Esophagus (tissue), 2 donors: ENCODE measurements around the gene AEBP2. TPM values are rescaled to one million over a fixed set of nuclear protein-coding genes. Genes with fewer than 3 reads are reported as not detected.
A peak's percentile ranks its signal among the peaks of the same experiment; 100 is the strongest.

ENCODE experiments used
- H3K27ac ChIP-seq, 2 donors: one replicate each; pipeline ENCODE4 v1.5.1; 2013; ENCODE audit warnings: low read depth in 2 of 2, mild to moderate bottlenecking in 2 of 2, inconsistent platforms in 1 of 2, low read length in 1 of 2, moderate library complexity in 1 of 2
- H3K27me3 ChIP-seq, 2 donors: one replicate each; pipeline ENCODE4 v1.6.1; 2013; ENCODE audit warnings: low read length in 2 of 2, control low read depth in 1 of 2, mild to moderate bottlenecking in 1 of 2; ENCODE audit not compliant: insufficient read depth in 2 of 2, control insufficient read depth in 1 of 2
- H3K36me3 ChIP-seq, 2 donors: one replicate each; pipeline ENCODE4 v1.6.1; 2013; ENCODE audit warnings: low read length in 1 of 2; ENCODE audit not compliant: control insufficient read depth in 2 of 2, insufficient read depth in 2 of 2
- H3K4me1 ChIP-seq, 2 donors: one replicate each; pipeline ENCODE4 v1.6.1; 2013; ENCODE audit warnings: low read length in 1 of 2; ENCODE audit not compliant: control insufficient read depth in 2 of 2, insufficient read depth in 2 of 2
- H3K4me3 ChIP-seq, 2 donors: one replicate each; pipeline ENCODE4 v1.5.1; 2013; ENCODE audit warnings: low read length in 2 of 2, mild to moderate bottlenecking in 2 of 2, low read depth in 1 of 2, moderate library complexity in 1 of 2
- H3K9me3 ChIP-seq, 2 donors: one replicate each; pipeline ENCODE4 v1.6.1; 2013; ENCODE audit warnings: mild to moderate bottlenecking in 2 of 2, low read depth in 1 of 2, low read length in 1 of 2, moderate library complexity in 1 of 2; ENCODE audit not compliant: control insufficient read depth in 2 of 2, insufficient read depth in 1 of 2
- WGBS, 2 donors: extraction: QIAGEN DNeasy Blood & Tissue Kit; methylation state at CpG; one replicate each; pipeline ENCODE4 v1.1.7; 2013; 5-methylcytosine and 5-hydroxymethylcytosine counted together
- polyA plus RNA-seq, 2 donors: library from polyadenylated mRNA; stranded (reverse); fragments of 200-250 nt; gene quantifications; one replicate each; pipeline ENCODE4 v1.2.3, GENCODE V29; 2013
- donor health status: healthy with polysubstance abuse.
- donor health status: Bipolar disorder and iron deficiency.

The AEBP2 gene
- polyA plus RNA-seq, 2 donors = 13.6 to 14.0 TPM

DNA sequence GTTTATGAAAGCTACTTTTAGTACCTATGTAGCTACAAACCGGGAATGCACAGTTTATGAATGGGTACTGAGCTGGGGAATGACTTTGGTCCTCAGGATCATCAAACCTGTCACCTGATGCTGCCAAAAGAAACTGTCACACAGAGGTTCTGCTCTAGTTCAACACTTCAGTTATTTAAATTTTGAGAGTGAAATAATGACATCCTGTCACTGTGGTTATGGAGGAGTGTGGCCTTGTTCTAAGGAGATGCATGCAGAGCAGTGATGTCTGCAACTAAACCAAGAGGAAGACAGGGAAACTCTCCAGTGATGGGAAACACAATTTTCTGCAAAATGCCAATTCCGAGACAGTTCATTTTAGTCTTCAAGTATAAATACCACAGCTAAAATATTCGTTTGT, 4.8 kb upstream of the AEBP2 start:
- WGBS, 2 donors = 67 to 72% methylated on average over 3 of the region's 3 CpGs
- H3K27ac ChIP-seq = no peak overlapping the region
- H3K36me3 ChIP-seq = no peaks in the 10 kb centered on the region
- H3K9me3 ChIP-seq = no peaks in the 10 kb centered on the region
- H3K4me3 ChIP-seq = no peak overlapping the region
- no peaks in the 10 kb centered on the region for H3K4me1 ChIP-seq
- H3K27me3 ChIP-seq = no peaks in the 10 kb centered on the region

DNA sequence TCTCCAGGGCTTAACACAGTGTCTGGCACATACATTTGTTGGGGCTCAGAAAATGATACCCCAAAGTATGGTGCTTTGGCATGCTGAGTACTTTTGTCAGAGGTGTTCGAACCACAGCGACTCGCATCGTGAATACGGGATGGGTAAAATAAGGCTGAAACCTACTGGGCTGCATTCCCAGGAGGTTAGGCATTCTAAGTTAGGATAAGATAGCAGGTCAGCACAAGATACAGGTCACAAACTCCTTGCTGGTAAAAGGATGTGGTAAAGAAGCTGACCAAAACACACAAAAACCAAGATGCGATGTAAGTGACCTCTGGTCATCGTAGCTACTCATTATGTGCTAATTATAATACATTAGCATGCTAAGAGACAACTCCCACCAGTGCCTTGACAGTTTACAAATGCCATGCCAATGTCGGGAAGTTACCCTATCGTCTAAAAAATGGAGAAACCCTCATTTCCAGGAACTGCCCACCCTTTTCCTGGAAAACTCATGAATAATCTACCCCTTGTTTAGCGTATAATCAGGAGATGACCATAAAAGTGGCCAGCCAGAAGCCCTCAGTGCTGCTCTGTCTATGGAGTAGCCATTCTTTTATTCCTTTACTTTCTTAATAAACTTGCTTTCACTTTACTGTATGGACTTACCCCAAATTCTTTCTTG, 3.3 kb upstream of the AEBP2 start:
- 92 to 93% methylated on average over 10 of the region's 10 CpGs for WGBS, 2 donors
- Histone ChIP-seq H3K9me3 (no peaks in the 10 kb centered on the region), H3K27me3 (no peaks in the 10 kb centered on the region)

DNA sequence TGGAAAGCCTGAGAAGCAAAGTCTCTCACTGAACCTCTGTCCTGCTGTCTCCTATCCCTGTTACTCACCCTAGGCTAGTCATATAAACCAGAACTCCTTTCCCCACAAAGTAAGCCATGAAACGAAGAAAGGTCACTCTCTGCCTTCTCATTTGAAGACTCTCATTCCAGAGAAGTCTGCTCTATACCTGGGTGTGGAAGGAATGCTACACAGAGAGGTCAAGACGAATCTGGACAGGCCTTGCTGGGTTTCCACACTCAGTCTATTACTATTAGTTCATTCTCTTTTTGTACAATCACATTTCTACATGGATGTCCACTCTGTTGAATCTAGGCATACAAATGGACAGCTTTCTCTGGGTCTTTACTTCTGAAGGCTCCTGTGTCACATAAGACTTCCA, 2.4 kb upstream of the AEBP2 start:
- Histone ChIP-seq H3K27ac (no peak overlapping the region), H3K4me3 (no peak overlapping the region), H3K27me3 (no peaks in the 10 kb centered on the region), H3K36me3 (no peaks in the 10 kb centered on the region), H3K9me3 (no peaks in the 10 kb centered on the region), H3K4me1 (peaks cover under 1 to 2% of the 10 kb centered on the region in 2 donors)
- WGBS, 2 donors = 42 to 72% methylated on average over 2 of the region's 2 CpGs

More for the DNA sequence above, 3.3 kb upstream of the AEBP2 start:
- no peak overlapping the region for H3K27ac ChIP-seq
- no peaks in the 10 kb centered on the region for H3K36me3 ChIP-seq
- H3K4me3 ChIP-seq = no peak overlapping the region
- no peaks in the 10 kb centered on the region for H3K4me1 ChIP-seq

DNA sequence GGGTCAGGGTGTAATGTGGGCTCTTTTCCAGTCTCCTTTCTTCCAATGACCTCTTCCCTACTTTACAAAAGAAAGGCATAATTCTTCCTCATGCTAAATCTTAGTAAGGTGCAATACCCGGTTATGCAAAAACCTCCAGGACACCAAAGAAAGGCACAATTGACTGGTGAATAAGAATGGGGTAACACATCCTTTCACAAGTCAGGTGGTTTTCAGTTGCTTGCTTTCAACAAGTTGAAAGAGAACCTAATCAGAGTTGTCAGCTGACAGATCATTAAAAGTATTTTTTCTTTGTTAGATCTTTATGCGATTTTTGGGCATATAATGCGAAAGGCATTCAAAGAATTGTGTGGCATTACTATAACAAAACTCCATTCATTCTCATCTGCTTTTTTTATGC, 1.3 kb upstream of the AEBP2 start:
- no peaks in the 10 kb centered on the region for H3K27me3 ChIP-seq
- WGBS, 2 donors = 82% methylated on average over 3 of the region's 3 CpGs
- H3K27ac ChIP-seq = no peak overlapping the region
- H3K4me1 ChIP-seq = peaks cover 3 to 5% of the 10 kb centered on the region in 2 donors
- no peaks in the 10 kb centered on the region for H3K9me3 ChIP-seq
- H3K36me3 ChIP-seq = no peaks in the 10 kb centered on the region
- no peak overlapping the region for H3K4me3 ChIP-seq

DNA sequence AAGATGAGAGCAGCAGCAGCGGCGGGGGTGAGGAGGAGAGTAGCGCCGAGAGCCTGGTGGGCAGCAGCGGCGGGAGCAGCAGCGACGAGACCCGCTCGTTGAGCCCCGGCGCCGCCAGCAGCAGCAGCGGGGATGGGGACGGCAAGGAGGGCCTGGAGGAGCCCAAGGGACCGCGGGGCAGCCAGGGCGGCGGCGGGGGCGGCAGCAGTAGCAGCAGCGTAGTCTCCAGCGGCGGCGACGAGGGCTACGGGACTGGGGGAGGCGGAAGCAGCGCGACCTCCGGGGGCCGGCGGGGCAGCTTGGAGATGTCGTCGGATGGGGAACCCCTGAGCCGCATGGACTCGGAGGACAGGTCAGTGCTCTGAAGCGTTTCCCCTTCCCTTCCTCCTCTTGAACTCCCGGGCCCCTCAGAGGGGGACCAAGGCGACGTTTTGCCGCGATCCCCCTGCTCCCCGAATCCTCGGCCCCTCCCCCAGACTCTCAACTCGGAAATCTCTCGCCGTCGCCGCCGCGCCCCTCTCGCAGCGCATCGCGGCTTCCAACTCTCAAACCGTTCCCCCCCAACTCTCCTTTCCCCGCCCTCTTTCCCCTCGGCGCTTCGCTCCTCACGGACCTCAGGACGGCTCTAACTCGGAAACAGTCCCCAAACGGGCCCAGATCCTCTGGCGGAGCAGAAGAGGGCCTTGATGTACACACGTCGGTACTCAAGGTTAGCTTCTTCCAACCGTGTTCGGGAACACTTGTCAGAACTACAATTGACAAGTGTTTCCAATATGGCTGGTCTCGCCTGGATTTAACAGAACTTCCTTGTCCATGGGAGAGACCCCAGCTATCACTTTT, 947 bp downstream of the AEBP2 start:
- WGBS, 2 donors = 1% methylated on average over 60 to 71 of the region's 71 CpGs
- H3K4me1 ChIP-seq = peaks cover 3 to 6% of the 10 kb centered on the region in 2 donors
- H3K27ac ChIP-seq = peak overlapping the region; percentile 88 to 94
- H3K27me3 ChIP-seq = no peaks in the 10 kb centered on the region
- H3K9me3 ChIP-seq = no peaks in the 10 kb centered on the region
- peak overlapping the region; percentile 91 to 98 for H3K4me3 ChIP-seq
- no peaks in the 10 kb centered on the region for H3K36me3 ChIP-seq

DNA sequence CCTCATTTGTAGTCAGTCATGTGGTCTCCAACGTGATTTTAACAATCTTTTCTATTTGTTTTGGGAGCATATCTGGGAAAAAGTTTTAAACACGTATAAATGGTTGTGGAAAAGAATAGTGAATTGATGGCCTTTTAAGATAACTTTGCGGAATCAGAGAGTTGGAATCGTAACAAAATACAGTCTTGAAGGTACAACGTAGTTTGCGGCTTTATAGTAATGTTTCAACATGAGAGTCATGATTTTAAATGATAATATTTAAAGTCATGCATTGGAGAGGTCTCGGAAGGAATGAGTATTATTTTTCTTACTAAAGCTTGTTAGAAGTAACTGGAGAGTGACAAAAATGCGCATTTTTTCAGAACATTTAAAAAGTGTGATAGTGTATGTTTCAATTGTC, 1.6 kb downstream of the AEBP2 start:
- Histone ChIP-seq H3K9me3 (no peaks in the 10 kb centered on the region), H3K36me3 (no peaks in the 10 kb centered on the region), H3K27ac (no peak overlapping the region), H3K4me3 (peak overlapping the region; percentile 91 to 98), H3K4me1 (peaks cover 3 to 6% of the 10 kb centered on the region in 2 donors), H3K27me3 (no peaks in the 10 kb centered on the region)
- WGBS, 2 donors = 4 to 6% methylated on average over 8 of the region's 8 CpGs

DNA sequence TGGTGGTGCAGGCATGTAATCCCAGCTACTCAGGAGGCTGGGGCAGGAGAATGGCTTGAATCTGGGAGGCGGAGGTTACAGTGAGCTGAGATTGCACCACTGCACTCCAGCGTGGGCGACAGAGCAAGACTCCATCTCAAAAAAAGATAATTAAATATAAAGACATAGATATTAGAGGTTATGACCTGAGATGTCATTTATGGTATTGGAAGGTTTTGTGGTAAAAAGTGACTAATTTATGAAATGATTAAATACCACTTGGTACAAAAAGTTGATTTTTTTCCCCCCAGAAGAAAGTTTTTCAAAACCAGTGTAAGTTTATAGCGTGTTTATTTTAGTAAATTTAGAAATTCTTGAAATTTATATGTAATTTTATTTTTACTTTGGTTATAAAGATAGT, 4.3 kb downstream of the AEBP2 start:
- H3K36me3 ChIP-seq = no peaks in the 10 kb centered on the region
- H3K27me3 ChIP-seq = no peaks in the 10 kb centered on the region
- H3K27ac ChIP-seq = no peak overlapping the region
- H3K4me3 ChIP-seq = no peak overlapping the region
- H3K4me1 ChIP-seq = peaks cover 3 to 6% of the 10 kb centered on the region in 2 donors
- WGBS, 2 donors = 88 to 91% methylated on average over 4 of the region's 4 CpGs
- no peaks in the 10 kb centered on the region for H3K9me3 ChIP-seq

DNA sequence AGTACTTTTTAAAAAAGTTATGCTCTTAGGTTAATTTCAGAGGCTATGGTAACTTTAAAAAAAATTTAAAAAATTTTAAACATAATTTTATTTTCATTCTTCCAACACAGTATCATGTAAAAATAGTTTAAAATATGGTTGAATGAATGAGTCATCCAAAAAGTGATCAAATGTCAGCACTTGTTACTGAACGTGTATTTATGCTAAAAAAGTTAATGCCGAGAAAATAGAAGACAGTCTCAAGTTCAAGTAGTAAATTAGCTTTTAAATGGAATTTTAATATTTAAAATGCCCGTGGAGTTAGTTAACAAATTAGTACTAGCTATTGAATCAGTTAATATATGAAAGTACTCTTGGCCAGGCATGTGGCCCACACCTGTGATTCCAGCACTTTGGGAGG, 4.8 kb downstream of the AEBP2 start:
- Histone ChIP-seq H3K9me3 (no peaks in the 10 kb centered on the region), H3K36me3 (no peaks in the 10 kb centered on the region), H3K4me1 (peaks cover 3 to 6% of the 10 kb centered on the region in 2 donors), H3K27ac (no peak overlapping the region), H3K4me3 (no peak overlapping the region), H3K27me3 (no peaks in the 10 kb centered on the region)
- WGBS, 2 donors = 30 to 42% methylated on average over 3 of the region's 3 CpGs

DNA sequence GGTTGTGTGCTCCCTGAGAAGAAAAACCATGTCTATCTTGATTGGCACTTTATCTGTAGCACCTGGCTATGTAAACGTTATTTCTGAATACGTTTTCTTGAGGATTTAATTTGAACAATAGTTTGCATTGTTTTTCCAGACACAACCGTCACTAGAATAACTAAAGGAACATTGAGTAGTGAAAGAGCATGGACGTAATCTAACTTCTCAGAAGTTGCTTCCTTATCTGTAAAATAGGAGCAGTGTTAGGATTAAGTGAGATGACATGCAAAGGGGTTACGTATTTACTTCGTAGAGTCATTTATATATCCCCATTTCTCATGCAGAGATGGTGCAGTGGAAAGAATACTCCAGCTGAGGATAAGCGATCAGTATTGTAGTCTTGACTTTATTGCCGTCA, 8.1 kb downstream of the AEBP2 start:
- H3K4me1 ChIP-seq = peaks cover 2% of the 10 kb centered on the region in 2 donors
- H3K27me3 ChIP-seq = no peaks in the 10 kb centered on the region
- 73 to 81% methylated on average over 8 of the region's 8 CpGs for WGBS, 2 donors
- no peaks in the 10 kb centered on the region for H3K9me3 ChIP-seq
- H3K27ac ChIP-seq = no peak overlapping the region
- H3K4me3 ChIP-seq = no peak overlapping the region
- no peaks in the 10 kb centered on the region for H3K36me3 ChIP-seq
